Motor neuron (in vitro differentiated cells): ENCODE data around the gene COPZ2. TPM values are rescaled to one million over a fixed set of nuclear protein-coding genes. Genes with fewer than 3 reads are reported as not detected.
"Not testable (repeated sequence)": the region's sequence is repeated elsewhere in the genome, so short reads cannot be mapped to it uniquely, and the experiment has no call there.

Experiments used
- ATAC-seq, 8 experiments: fragments of 200-7000 bp; cut with Tn5 transposase; replicated peaks in 6 of 8; 2 replicates each; pipeline ENCODE4 v1.8.0; 2021; ENCODE audit warnings: mild to moderate bottlenecking in 8 of 8, moderate library complexity in 8 of 8
- H3K27ac ChIP-seq, 2 donors: fragments of 250-450 bp; sonication (Bioruptor Pico); 2 replicates each; pipeline ENCODE4 v1.9.0; 2021; ENCODE audit warnings: antibody characterized with exemption in 2 of 2, mild to moderate bottlenecking in 2 of 2, moderate library complexity in 1 of 2
- H3K4me1 ChIP-seq, 2 donors: fragments of 250-450 bp; sonication (Bioruptor Pico); replicated peaks in 1 of 2; 2 replicates each; pipeline ENCODE4 v1.6.1; 2021; ENCODE audit warnings: antibody characterized with exemption in 2 of 2, mild to moderate bottlenecking in 2 of 2, moderate library complexity in 1 of 2
- H3K4me3 ChIP-seq, 5 donors: fragments of 250-450 bp; sonication (Bioruptor Pico); 2 replicates each; pipeline ENCODE4 v1.9.0; 2021; ENCODE audit warnings: antibody characterized with exemption in 5 of 5, mild to moderate bottlenecking in 5 of 5, moderate library complexity in 4 of 5
- WGBS, 10 experiments: fragments of 450-650 bp; shearing (Covaris generic); methylation state at CpG; one replicate each; pipeline ENCODE4 v1.0.0; 2022; 5-methylcytosine and 5-hydroxymethylcytosine counted together
- in situ Hi-C, 9 experiments: fragments of 400-800 bp; cut with MboI; loops; one replicate each; pipeline ENCODE4 v1.15.0; 2021; ENCODE audit warnings: low sequenced_read_pairs in 9 of 9, low pct_unique_long_range_greater_than_20kb in 2 of 9; ENCODE audit not compliant: unreplicated experiment in 9 of 9
- total RNA-seq, 8 experiments: library from RNA; unstranded; fragments of 300-600 nt; gene quantifications; 2 replicates each; pipeline versions ENCODE4 v1.2.3 to v1.2.4, GENCODE V29; 2022

The COPZ2 gene
- total RNA-seq, 8 experiments from 2014 or later = 1.7 to 156 (median 5.7) TPM

DNA sequence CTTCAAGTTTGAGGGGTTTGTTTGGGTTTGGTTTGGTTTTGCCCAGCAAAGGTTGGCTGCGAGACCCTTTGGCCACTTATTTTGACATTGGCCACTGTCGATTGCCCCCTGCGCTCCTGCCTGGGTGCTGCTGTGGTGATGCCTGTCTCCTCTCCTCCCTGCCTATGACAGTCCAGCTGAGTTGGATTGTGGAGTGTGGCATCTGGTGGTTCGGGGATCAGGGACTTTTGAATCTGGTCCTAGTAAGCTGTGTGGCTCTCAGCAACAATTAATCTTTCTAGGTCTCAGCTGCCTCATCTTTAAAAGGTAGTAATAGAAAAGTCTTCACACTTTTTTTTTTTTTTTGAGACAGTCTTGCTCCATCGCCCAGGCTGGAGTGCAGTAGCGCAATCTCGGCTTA lies 39.6 kb downstream of the COPZ2 start:
- 60 to 100% (median 97%) methylated on average over 1 to 7 of the region's 7 CpGs; no CpG with 5 or more reads in 2 of the 10 experiments for WGBS, 10 experiments
- in situ Hi-C loops = no loop called here
- ATAC-seq = no peak

DNA sequence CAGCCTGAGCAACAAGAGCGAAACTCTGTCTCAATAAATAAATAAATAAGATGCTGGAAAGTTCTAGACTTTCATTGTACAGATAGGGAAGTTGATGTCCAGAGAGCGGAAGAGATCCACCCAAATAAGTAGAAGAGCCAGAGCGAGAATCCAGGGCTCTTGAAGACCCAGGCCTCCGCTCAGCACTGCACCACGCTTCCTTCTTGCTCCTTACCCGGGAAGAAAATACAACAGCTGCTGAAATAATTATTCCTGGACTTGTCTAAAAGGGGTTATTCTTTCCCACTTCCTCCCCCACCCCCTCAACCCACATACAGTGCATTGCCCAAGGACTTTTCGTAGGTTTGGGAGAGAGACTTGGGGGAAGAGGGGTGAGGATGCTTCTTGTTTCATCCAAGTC lies 40.0 kb downstream of the COPZ2 start:
- 13 to 95% (median 83%) methylated on average over 1 to 7 of the region's 7 CpGs; no CpG with 5 or more reads in 3 of the 10 experiments for WGBS, 10 experiments
- no peak for ATAC-seq
- H3K4me3 ChIP-seq = no peak overlapping the region
- no peak overlapping the region for H3K27ac ChIP-seq
- H3K4me1 ChIP-seq = peaks cover 61 to 64% of the 10 kb centered on the region in 2 donors
- in situ Hi-C loops = no loop called here

More for the DNA sequence above, 39.6 kb downstream of the COPZ2 start:
- Histone ChIP-seq H3K4me1 (peaks cover 61 to 64% of the 10 kb centered on the region in 2 donors), H3K27ac (no peak overlapping the region), H3K4me3 (no peak overlapping the region)

DNA sequence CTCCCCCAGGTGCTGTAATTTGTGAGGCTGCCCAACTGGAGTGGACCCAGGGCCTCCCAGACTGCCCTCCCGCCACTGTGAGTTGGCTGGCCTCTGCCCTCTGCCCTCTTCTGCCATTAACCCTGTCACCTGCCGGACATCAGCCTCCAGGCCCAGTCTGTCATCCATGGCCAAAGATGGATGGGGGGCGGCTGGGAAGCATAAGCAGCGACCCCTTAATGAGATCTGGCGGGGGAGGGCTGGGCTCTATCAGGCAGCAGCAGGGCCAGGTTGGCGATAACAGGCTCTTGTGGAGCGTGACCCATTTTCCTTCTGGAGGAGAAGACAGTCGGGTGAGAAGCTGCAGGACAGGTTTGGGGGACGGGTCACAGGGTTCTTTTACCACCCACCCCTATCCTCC lies 41.4 kb downstream of the COPZ2 start:
- WGBS, 10 experiments = 0 to 30% (median 13%) methylated on average over 2 to 4 of the region's 9 CpGs; no CpG with 5 or more reads in 7 of the 10 experiments
- peak in 3 of 8 experiments; percentile 3 to 15 (median 9) for ATAC-seq
- H3K4me3 ChIP-seq = no peak overlapping the region
- H3K4me1 ChIP-seq = peaks cover 66 to 70% of the 10 kb centered on the region in 2 donors
- peak overlapping the region; percentile 44 to 65 for H3K27ac ChIP-seq
- in situ Hi-C loops = no loop called here

DNA sequence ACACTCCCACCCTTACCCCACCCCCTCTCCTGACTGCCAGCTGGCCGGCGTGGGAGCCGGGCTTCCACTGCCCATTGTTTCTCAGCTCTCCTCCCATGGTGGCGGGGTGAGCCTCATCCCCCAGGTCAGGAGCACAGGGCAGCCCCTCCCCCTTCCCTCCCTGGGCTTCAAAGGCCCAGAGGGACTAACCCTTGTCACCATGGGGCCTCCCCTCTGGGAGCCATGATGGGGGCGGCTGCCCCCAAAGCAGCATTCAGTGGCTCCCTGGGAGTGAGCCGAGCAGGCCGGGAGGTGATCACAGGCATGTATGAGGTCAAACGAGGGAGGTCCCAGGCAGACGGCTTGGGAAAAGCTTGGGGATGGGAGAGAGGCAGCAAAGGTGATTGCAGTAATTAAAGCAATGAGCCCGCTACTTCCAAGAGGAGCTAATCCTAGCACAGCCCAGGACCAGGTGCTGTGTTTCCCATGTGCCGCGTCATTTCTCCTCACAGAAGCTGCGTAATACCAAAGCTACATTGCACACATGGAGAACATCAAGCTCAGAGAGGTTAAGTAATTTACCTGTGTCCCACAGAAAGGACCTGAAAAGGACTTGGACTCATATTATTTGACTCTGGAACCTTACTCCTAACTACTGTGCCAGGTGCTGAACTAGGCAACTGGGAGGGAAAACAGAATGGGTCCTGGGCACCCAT lies 42.2 kb downstream of the COPZ2 start:
- in situ Hi-C loops = no loop called here
- no peak overlapping the region for H3K4me3 ChIP-seq
- ATAC-seq = peak in 5 of 8 experiments; percentile 30 to 50 (median 36)
- WGBS, 10 experiments = 0 to 67% (median 40%) methylated on average over 1 to 5 of the region's 13 CpGs; no CpG with 5 or more reads in 6 of the 10 experiments
- H3K27ac ChIP-seq = peak overlapping the region; percentile 26 to 49
- H3K4me1 ChIP-seq = peaks cover 75 to 78% of the 10 kb centered on the region in 2 donors

DNA sequence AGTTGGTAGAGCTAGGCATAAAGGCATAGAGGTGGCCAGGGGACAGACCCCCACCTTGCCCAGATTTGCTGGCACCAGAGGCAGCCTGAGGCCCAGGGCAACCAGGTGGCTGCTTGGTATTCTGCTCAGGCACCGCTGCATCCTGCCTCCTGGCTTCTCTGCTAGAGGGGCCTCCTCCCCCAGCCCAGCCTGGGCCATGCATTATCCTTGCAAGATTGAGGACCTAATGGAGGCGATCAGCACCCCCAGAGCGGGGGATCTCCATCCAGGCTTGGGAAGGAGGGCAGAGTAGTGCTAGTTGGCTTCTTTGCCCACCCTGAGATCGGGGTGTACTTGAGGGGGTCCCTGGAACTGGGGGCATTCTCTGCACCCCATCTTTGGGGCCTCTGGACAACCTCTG lies 42.9 kb downstream of the COPZ2 start:
- ATAC-seq = peak in 4 of 8 experiments; percentile 4 to 42 (median 28)
- H3K4me1 ChIP-seq = peaks cover 77 to 80% of the 10 kb centered on the region in 2 donors
- H3K27ac ChIP-seq = peak overlapping the region; percentile 17 to 26
- no peak overlapping the region for H3K4me3 ChIP-seq
- WGBS, 10 experiments = 37 to 75% (median 65%) methylated on average over 2 to 3 of the region's 4 CpGs; no CpG with 5 or more reads in 7 of the 10 experiments
- in situ Hi-C loops = no loop called here

DNA sequence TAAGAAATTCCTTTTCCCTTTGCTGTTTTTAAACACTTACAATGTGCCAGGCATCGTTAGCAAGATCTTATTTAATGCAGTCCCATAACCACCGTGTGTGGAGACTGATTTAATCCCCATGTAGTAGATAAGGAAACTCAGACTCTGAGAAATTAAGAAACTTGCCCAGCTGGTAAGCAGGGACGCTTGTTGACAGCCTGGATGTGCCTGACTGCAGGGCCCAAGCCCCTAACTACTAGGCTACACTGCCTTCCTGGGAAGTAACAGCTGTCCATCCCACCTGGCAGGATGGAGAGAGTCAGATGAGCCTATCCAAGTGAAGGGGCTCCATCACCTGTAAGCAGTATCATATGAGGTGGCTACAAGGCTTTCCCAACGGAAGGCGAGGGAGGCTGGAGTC lies 43.6 kb downstream of the COPZ2 start:
- ATAC-seq = no peak
- in situ Hi-C loops = no loop called here
- peaks cover 79 to 85% of the 10 kb centered on the region in 2 donors for H3K4me1 ChIP-seq

DNA sequence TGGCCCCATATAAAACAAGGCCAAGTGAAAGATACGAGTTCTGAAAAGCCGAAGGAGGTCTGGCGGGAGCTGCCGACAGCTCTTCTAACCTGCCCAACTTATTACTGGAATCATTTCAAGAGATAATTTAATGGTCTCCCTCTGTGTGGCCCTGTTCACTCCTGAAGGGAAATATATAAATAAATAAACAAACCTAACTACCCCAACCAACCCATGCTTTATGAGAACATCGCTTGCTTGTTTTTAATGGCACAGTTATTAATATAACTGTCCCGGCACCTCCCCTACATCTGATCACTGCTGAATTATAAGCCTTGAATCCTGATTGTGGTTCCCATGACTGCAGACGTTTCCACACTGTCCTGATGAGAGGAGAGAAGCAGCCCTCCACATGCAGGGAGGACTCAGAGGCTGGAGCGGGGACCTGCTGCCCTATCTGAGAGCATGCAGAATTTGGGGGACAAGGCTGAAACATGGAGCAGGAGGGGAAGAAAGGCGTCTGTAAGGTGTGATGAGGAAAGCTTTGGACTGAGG lies 44.5 kb downstream of the COPZ2 start:
- WGBS, 10 experiments = 18 to 84% (median 48%) methylated on average over 3 to 6 of the region's 9 CpGs; no CpG with 5 or more reads in 5 of the 10 experiments
- no peak overlapping the region for H3K4me3 ChIP-seq
- ATAC-seq = peak in 5 of 8 experiments; percentile 53 to 83 (median 79)
- peak overlapping the region in 1 of 2 donors; percentile 6 for H3K27ac ChIP-seq
- H3K4me1 ChIP-seq = peaks cover 85 to 94% of the 10 kb centered on the region in 2 donors
- in situ Hi-C loops = no loop called here

More for the DNA sequence above, 43.6 kb downstream of the COPZ2 start:
- Histone ChIP-seq H3K4me3 (no peak overlapping the region), H3K27ac (no peak overlapping the region)
- 33 to 100% (median 81%) methylated on average over 1 to 5 of the region's 5 CpGs; no CpG with 5 or more reads in 3 of the 10 experiments for WGBS, 10 experiments

DNA sequence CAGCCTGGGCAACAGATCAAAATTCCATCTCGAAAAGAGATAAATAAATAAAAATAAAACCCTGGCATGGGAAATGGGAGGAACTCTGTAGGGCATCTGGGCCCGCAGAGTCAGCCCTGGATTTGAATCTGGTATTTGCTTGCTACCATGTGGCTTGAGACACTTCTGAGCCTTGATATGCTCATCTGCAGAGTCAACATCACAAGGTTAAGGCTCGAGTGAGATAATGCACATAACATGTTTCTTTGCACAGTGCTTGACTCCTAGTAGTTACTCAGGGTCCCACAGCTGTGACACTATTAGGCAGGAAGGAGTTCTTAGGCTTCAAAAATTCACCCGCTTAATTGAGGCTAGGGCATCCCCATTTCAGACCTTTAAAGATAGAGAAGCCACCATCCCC lies 45.4 kb downstream of the COPZ2 start:
- WGBS, 10 experiments = 23 to 100% (median 76%) methylated on average over 1 to 4 of the region's 4 CpGs
- H3K4me3 ChIP-seq = no peak overlapping the region
- peaks cover 94 to 96% of the 10 kb centered on the region in 2 donors for H3K4me1 ChIP-seq
- in situ Hi-C loops = no loop called here
- no peak overlapping the region for H3K27ac ChIP-seq
- ATAC-seq = peak in 3 of 8 experiments; percentile 7 to 13 (median 9)

DNA sequence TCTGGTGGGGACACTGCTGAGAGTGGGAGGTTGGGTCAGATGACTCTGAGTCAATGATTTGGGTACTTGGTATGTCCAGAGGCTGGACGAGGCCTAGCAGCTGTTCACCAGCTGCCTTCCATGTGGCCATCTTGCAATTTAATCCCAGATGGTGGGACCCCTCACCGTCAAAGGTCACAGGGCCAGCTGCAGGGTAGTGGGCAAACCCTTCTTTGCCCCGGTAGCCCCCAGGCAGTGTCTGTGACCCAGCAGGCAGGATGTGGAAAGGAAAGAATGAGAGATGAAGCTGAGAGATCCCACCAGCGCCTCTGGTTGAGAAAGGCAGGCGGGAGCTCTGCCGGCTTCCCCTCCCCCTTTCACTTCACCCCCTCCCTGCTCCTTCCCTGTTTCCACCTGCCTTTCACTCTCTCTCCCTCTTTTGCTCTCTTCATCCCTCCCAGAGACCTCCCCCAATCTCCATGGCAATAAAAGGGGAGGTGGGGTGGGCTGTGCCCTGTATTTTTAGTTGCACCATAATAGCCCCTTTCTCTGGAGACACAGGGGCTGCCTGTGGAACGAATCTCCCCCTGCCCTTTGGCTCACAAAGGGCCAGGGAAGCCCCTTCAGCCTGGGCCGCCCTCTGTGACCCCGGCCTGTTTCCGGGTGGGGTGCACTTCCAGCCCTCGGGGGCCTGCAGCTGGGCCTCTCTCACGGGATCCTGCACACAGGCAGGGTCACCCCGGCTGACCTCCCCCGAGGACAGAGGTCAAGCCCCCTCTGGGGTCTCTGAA lies 46.5 kb downstream of the COPZ2 start:
- in situ Hi-C loops = no loop called here
- Histone ChIP-seq H3K4me1 (peaks cover 94 to 98% of the 10 kb centered on the region in 2 donors), H3K27ac (peak overlapping the region; percentile 23 to 60), H3K4me3 (no peak overlapping the region)
- WGBS, 10 experiments = 0 to 80% (median 6%) methylated on average over 1 to 5 of the region's 14 CpGs; no CpG with 5 or more reads in 6 of the 10 experiments
- peak in 2 of 8 experiments; percentile 6 to 8 for ATAC-seq

DNA sequence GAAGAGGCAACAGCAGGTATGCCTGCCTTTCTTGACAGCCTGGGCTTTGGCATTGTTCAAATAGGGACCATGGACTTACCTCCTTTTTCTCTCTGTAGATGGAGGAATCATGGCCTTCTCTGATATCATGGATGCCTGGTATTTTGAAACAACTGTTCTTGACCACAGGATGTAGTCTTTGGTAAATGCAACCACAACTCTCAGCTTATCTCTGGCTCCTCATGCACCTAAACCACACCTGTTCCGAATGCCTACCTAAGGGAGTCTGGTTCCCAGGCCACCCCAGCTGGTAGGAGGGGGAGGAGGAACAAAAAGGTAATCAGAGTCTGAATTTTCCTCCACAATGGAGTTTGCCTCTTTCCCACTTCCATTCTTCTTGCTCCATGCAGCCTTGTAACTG lies 47.9 kb downstream of the COPZ2 start:
- ATAC-seq = no peak
- in situ Hi-C loops = no loop called here
- Histone ChIP-seq H3K4me1 (peaks cover 79 to 83% of the 10 kb centered on the region in 2 donors), H3K4me3 (no peak overlapping the region), H3K27ac (no peak overlapping the region)
- 86 to 100% (median 100%) methylated on average over 1 of the region's 1 CpG; no CpG with 5 or more reads in 4 of the 10 experiments for WGBS, 10 experiments

DNA sequence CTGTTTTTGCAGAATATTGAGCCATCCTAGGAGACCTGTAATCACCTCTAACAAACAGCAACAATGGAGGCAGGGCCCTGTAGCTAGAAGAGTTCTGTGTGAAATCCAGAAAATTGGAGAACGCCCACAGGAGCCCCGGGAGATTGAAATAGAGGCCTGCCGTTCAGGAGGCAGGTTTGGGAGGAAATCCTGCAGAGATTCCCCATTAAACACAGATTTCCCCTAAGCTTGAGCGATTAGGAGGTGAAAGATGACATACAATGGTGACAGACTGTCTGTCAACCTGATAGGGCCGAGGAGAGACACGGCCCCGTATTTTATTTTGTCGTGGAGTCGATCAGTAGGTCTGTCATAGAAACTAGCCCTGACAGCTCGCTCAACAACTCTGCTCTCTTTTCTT lies 48.4 kb downstream of the COPZ2 start:
- in situ Hi-C loops = no loop called here
- 62 to 100% (median 77%) methylated on average over 1 to 9 of the region's 10 CpGs; no CpG with 5 or more reads in 4 of the 10 experiments for WGBS, 10 experiments

DNA sequence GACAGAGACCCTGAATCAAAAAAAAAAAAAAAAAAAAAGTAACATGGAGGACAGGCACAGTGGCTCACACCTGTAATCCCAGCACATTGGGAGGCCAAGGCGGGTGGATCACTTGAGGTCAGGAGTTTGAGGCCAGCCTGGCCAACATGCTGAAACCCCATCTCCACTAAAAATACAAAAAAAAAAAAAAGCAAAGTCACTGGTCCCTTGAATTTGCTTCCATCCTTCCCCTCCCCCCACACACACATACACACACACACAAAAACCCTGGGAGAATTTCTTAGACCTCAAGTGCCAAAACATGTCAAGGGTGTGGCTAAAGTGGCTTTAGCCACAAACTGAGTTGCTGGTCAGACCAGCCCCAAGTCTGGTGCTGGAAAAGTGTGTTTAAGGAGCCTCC lies 49.2 kb downstream of the COPZ2 start:
- ATAC-seq, H3K27ac ChIP-seq, in situ Hi-C loops, H3K4me3 ChIP-seq: not testable (repeated sequence)
- peaks cover 67 to 71% of the 10 kb centered on the region in 2 donors for H3K4me1 ChIP-seq
- 67 to 100% methylated on average over 1 of the region's 1 CpG; no CpG with 5 or more reads in 8 of the 10 experiments for WGBS, 10 experiments

More for the DNA sequence above, 48.4 kb downstream of the COPZ2 start:
- Histone ChIP-seq H3K4me1 (peaks cover 74 to 78% of the 10 kb centered on the region in 2 donors), H3K27ac (no peak overlapping the region), H3K4me3 (no peak overlapping the region)
- ATAC-seq = no peak
